ENCODE data around the gene SLC44A1. TPM values are rescaled to one million over a fixed set of nuclear protein-coding genes. Genes with fewer than 3 reads are reported as not detected.
A peak's percentile ranks its signal among the peaks of the same experiment; 100 is the strongest.

The SLC44A1 gene
- total and polyA plus RNA-seq, 8 donors = 58.0 to 79.8 (median 73.9) TPM

- TF ChIP-seq CTCF (IDR thresholded peaks at IDR 0.05) = no peak
- ATAC-seq (peak; percentile 26), DNase-seq (no peak)
- no peaks in the 10 kb centered on the region for H3K27me3 ChIP-seq
- no peak overlapping the region for H3K27ac ChIP-seq
- H3K9me3 ChIP-seq = no peaks in the 10 kb centered on the region
- intact Hi-C loops (cut with DNase I) = no loop called here
- H3K4me3 ChIP-seq = no peak overlapping the region
- no peaks in the 10 kb centered on the region for H3K4me1 ChIP-seq
- H3K36me3 ChIP-seq = no peaks in the 10 kb centered on the region
Measured at GRCh38 chr9:105216440-105217178, 27.8 kb upstream of the SLC44A1 start.

- Histone ChIP-seq H3K9me3 (peaks cover 0 to 13% of the 10 kb centered on the region in 2 donors), H3K4me1 (no peaks in the 10 kb centered on the region), H3K4me3 (no peak overlapping the region), H3K27ac (no peak overlapping the region), H3K27me3 (no peaks in the 10 kb centered on the region), H3K36me3 (no peaks in the 10 kb centered on the region)
- DNase-seq (no peak), ATAC-seq (no peak)
- intact Hi-C loops (cut with DNase I) = no loop called here
- TF ChIP-seq CTCF (IDR thresholded peaks at IDR 0.05) = no peak
Measured at GRCh38 chr9:105218673-105219072, 25.8 kb upstream of the SLC44A1 start.

GRCh38 chr9:105219291-105219805 is 25.1 kb upstream of the SLC44A1 start:
- TF ChIP-seq CTCF (IDR thresholded peaks at IDR 0.05) = no peak
- Histone ChIP-seq H3K9me3 (peaks cover 0 to 20% of the 10 kb centered on the region in 2 donors), H3K27me3 (no peaks in the 10 kb centered on the region), H3K36me3 (no peaks in the 10 kb centered on the region), H3K4me3 (no peak overlapping the region), H3K4me1 (no peaks in the 10 kb centered on the region), H3K27ac (no peak overlapping the region)
- DNase-seq = no peak
- intact Hi-C loops (cut with DNase I) = no loop called here
- no peak for ATAC-seq

- DNase-seq (no peak), ATAC-seq (no peak)
- intact Hi-C loops (cut with DNase I) = no loop called here
- H3K9me3 ChIP-seq = peaks cover 0 to 31% of the 10 kb centered on the region in 2 donors
- H3K27me3 ChIP-seq = no peaks in the 10 kb centered on the region
- no peak overlapping the region for H3K27ac ChIP-seq
- TF ChIP-seq CTCF (IDR thresholded peaks at IDR 0.05) = no peak
- H3K36me3 ChIP-seq = no peaks in the 10 kb centered on the region
- H3K4me1 ChIP-seq = no peaks in the 10 kb centered on the region
- H3K4me3 ChIP-seq = no peak overlapping the region
Measured at GRCh38 chr9:105220451-105220850, 24.0 kb upstream of the SLC44A1 start.

GRCh38 chr9:105223544-105224140 is 20.8 kb upstream of the SLC44A1 start:
- H3K9me3 ChIP-seq = peaks cover 0 to 34% of the 10 kb centered on the region in 2 donors
- intact Hi-C loops (cut with DNase I) = no loop called here

More at GRCh38 chr9:105223544-105224140, 20.8 kb upstream of the SLC44A1 start:
- TF ChIP-seq CTCF (IDR thresholded peaks at IDR 0.05) = no peak
- ATAC-seq (no peak), DNase-seq (no peak)
- no peaks in the 10 kb centered on the region for H3K4me1 ChIP-seq
- H3K27ac ChIP-seq = no peak overlapping the region
- no peaks in the 10 kb centered on the region for H3K27me3 ChIP-seq
- no peak overlapping the region for H3K4me3 ChIP-seq
- H3K36me3 ChIP-seq = no peaks in the 10 kb centered on the region

Measured in left lung (tissue), 10 donors.